ENCODE data around the gene VTI1A.

DNA sequence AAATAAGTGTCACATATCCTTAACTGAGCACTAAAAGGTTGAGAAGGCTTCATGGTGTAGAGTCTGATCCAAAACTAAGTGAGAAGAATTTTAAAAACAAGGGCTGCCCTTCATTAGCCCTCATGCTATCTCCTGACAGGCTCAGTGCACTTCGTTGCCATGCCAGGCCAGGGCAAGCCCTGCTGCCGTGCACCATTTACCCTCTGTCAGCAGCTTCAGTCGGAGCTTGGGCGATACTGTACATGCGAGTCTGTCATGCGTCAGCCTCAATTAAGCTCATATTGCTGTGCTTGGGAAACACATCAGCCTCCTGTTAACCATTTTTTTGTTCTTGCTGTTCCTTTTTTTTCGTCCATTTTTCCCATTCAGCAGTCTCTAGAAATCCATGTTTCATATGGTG, 166.6 kb downstream of the VTI1A start:
- TF ChIP-seq EZH2 (IDR thresholded peaks at IDR 0.05; ENCODE audit: low read depth): no peak
- TF ChIP-seq, protein P1, sequence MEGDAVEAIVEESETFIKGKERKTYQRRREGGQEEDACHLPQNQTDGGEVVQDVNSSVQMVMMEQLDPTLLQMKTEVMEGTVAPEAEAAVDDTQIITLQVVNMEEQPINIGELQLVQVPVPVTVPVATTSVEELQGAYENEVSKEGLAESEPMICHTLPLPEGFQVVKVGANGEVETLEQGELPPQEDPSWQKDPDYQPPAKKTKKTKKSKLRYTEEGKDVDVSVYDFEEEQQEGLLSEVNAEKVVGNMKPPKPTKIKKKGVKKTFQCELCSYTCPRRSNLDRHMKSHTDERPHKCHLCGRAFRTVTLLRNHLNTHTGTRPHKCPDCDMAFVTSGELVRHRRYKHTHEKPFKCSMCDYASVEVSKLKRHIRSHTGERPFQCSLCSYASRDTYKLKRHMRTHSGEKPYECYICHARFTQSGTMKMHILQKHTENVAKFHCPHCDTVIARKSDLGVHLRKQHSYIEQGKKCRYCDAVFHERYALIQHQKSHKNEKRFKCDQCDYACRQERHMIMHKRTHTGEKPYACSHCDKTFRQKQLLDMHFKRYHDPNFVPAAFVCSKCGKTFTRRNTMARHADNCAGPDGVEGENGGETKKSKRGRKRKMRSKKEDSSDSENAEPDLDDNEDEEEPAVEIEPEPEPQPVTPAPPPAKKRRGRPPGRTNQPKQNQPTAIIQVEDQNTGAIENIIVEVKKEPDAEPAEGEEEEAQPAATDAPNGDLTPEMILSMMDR (conservative IDR thresholded peaks at IDR 0.05): no peak
